ENCODE data around the gene GOLGA7B. TPM values are rescaled to one million over a fixed set of nuclear protein-coding genes. Genes with fewer than 3 reads are reported as not detected.

Gene GOLGA7B
- total RNA-seq, 4 donors from 2014 or later = 12.0 to 27.9 (median 19.4) TPM

GRCh38 chr10:97816609-97817008 is 33.0 kb upstream of the GOLGA7B start:
- TF ChIP-seq EP300 (IDR thresholded peaks at IDR 0.05) = no peak
- no peak for TF ChIP-seq POLR2A (IDR thresholded peaks at IDR 0.05)
- TF ChIP-seq POLR2AphosphoS5 (IDR thresholded peaks at IDR 0.05) = no peak
- TF ChIP-seq CTCF (IDR thresholded peaks at IDR 0.05) = no peak
- Histone ChIP-seq H3K4me1 (peaks cover 4% of the 10 kb centered on the region), H3K4me3 (no peak overlapping the region), H3K36me3 (no peaks in the 10 kb centered on the region), H3K27me3 (peaks cover 8% of the 10 kb centered on the region), H3K27ac (no peak overlapping the region), H3K9me3 (no peaks in the 10 kb centered on the region)
- no peak for DNase-seq (ENCODE audit: low spot score in 2 of 2)
- 47% methylated on average over 2 of the region's 4 CpGs for WGBS

- peaks cover 11% of the 10 kb centered on the region for H3K27me3 ChIP-seq
- no peak overlapping the region for H3K27ac ChIP-seq
- TF ChIP-seq POLR2A (IDR thresholded peaks at IDR 0.05) (no peak), CTCF (IDR thresholded peaks at IDR 0.05) (no peak), POLR2AphosphoS5 (IDR thresholded peaks at IDR 0.05) (no peak), EP300 (IDR thresholded peaks at IDR 0.05) (no peak)
- H3K36me3 ChIP-seq = no peaks in the 10 kb centered on the region
- peaks cover 9% of the 10 kb centered on the region for H3K4me1 ChIP-seq
- H3K9me3 ChIP-seq = no peaks in the 10 kb centered on the region
- no peak overlapping the region for H3K4me3 ChIP-seq
- no peak for DNase-seq (ENCODE audit: low spot score in 2 of 2)
Observed at GRCh38 chr10:97818572-97818971, 31.1 kb upstream of the GOLGA7B start.

GRCh38 chr10:97820096-97820704 is 29.4 kb upstream of the GOLGA7B start:
- DNase-seq (ENCODE audit: low spot score in 2 of 2) = no peak
- no peak for TF ChIP-seq POLR2A (IDR thresholded peaks at IDR 0.05)
- no peak for TF ChIP-seq POLR2AphosphoS5 (IDR thresholded peaks at IDR 0.05)
- no peak for TF ChIP-seq EP300 (IDR thresholded peaks at IDR 0.05)
- no peak for TF ChIP-seq CTCF (IDR thresholded peaks at IDR 0.05)
- Histone ChIP-seq H3K27me3 (peaks cover 8% of the 10 kb centered on the region), H3K4me3 (no peak overlapping the region), H3K9me3 (no peaks in the 10 kb centered on the region), H3K4me1 (peaks cover 9% of the 10 kb centered on the region), H3K27ac (no peak overlapping the region), H3K36me3 (no peaks in the 10 kb centered on the region)
- WGBS = 93% methylated on average over 8 of the region's 8 CpGs

- no peaks in the 10 kb centered on the region for H3K9me3 ChIP-seq
- H3K27ac ChIP-seq = no peak overlapping the region
- H3K27me3 ChIP-seq = peaks cover 8% of the 10 kb centered on the region
- WGBS = 63% methylated on average over 6 of the region's 9 CpGs
- H3K36me3 ChIP-seq = no peaks in the 10 kb centered on the region
- no peak overlapping the region for H3K4me3 ChIP-seq
- H3K4me1 ChIP-seq = peaks cover 9% of the 10 kb centered on the region
- DNase-seq (ENCODE audit: low spot score in 2 of 2) = no peak
- TF ChIP-seq EP300 (IDR thresholded peaks at IDR 0.05) (no peak), CTCF (IDR thresholded peaks at IDR 0.05) (peak in 1 of 2 donors; percentile 6)
Observed at GRCh38 chr10:97821308-97822038, 28.2 kb upstream of the GOLGA7B start.

GRCh38 chr10:97822261-97822687 is 27.4 kb upstream of the GOLGA7B start:
- no peak overlapping the region for H3K27ac ChIP-seq

More at GRCh38 chr10:97822261-97822687, 27.4 kb upstream of the GOLGA7B start:
- H3K9me3 ChIP-seq = no peaks in the 10 kb centered on the region
- no peaks in the 10 kb centered on the region for H3K36me3 ChIP-seq
- TF ChIP-seq CTCF (IDR thresholded peaks at IDR 0.05) = no peak
- TF ChIP-seq POLR2AphosphoS5 (IDR thresholded peaks at IDR 0.05) = no peak
- TF ChIP-seq EP300 (IDR thresholded peaks at IDR 0.05) = no peak
- TF ChIP-seq POLR2A (IDR thresholded peaks at IDR 0.05) = no peak
- no peak overlapping the region for H3K4me3 ChIP-seq
- peaks cover 9% of the 10 kb centered on the region for H3K4me1 ChIP-seq
- H3K27me3 ChIP-seq = peaks cover 6% of the 10 kb centered on the region
- 61% methylated on average over 2 of the region's 10 CpGs for WGBS
- DNase-seq (ENCODE audit: low spot score in 2 of 2) = no peak
